Astrocyte (in vitro differentiated cells and primary cell): ENCODE data around the gene GPC5. TPM values are rescaled to one million over a fixed set of nuclear protein-coding genes. Genes with fewer than 3 reads are reported as not detected.

Experiments
- DNase-seq: peaks from one replicate; pipeline ENCODE4 v3.0.0-alpha.2; 2010; ENCODE audit warnings: low read depth
- FAIRE-seq: peaks from 2 replicates; lab custom pipeline; 2011; peaks lifted over from hg19 to GRCh38; lab: Jason Lieb, UNC
- H2AFZ ChIP-seq: 2 replicates; pipeline ENCODE4 v1.6.0; 2012; ENCODE audit warnings: low read depth, low read length, inconsistent platforms
- H3K27ac ChIP-seq: 2 replicates; pipeline ENCODE4 v1.5.1; 2011; ENCODE audit warnings: low read depth, low read length, inconsistent platforms
- H3K27me3 ChIP-seq: 2 replicates; pipeline ENCODE4 v1.6.0; 2011; ENCODE audit warnings: low read length, inconsistent platforms; ENCODE audit not compliant: insufficient read depth
- H3K36me3 ChIP-seq: 2 replicates; pipeline ENCODE4 v1.5.1; 2011; ENCODE audit warnings: low read length, inconsistent platforms; ENCODE audit not compliant: insufficient read depth
- H3K4me1 ChIP-seq: 2 replicates; pipeline ENCODE4 v1.5.1; 2011; ENCODE audit warnings: low read length, inconsistent platforms; ENCODE audit not compliant: insufficient read depth
- H3K4me2 ChIP-seq: 2 replicates; pipeline ENCODE4 v1.6.0; 2012; ENCODE audit warnings: low read length, inconsistent platforms
- H3K4me3 ChIP-seq: 2 replicates; pipeline ENCODE4 v1.5.1; 2011; ENCODE audit warnings: low read depth, mild to moderate bottlenecking, low read length, inconsistent platforms; ENCODE audit not compliant: insufficient read depth
- H3K79me2 ChIP-seq: 2 replicates; pipeline ENCODE4 v1.6.0; 2012; ENCODE audit warnings: mild to moderate bottlenecking, low read length, inconsistent platforms; ENCODE audit not compliant: insufficient read depth
- H3K9ac ChIP-seq: 2 replicates; pipeline ENCODE4 v1.6.0; 2012; ENCODE audit warnings: mild to moderate bottlenecking, low read length, inconsistent platforms
- H3K9me3 ChIP-seq: 2 replicates; pipeline ENCODE4 v1.5.1; 2012; ENCODE audit warnings: low read depth, mild to moderate bottlenecking, low read length, inconsistent platforms; ENCODE audit not compliant: insufficient read depth
- H4K20me1 ChIP-seq: 2 replicates; pipeline ENCODE4 v1.6.0; 2012; ENCODE audit warnings: low read length, inconsistent platforms; ENCODE audit not compliant: insufficient read depth
- H3K27ac Mint-ChIP-seq: one replicate; pipeline ENCODE4 v1.8.0; 2021; ENCODE audit warnings: mild to moderate bottlenecking, mixed read lengths; ENCODE audit not compliant: unreplicated experiment
- H3K27me3 Mint-ChIP-seq: one replicate; pipeline ENCODE4 v1.8.0; 2021; ENCODE audit warnings: low read depth, mixed read lengths; ENCODE audit not compliant: unreplicated experiment
- H3K36me3 Mint-ChIP-seq: one replicate; pipeline ENCODE4 v1.8.0; 2021; ENCODE audit warnings: low read depth, mixed read lengths; ENCODE audit not compliant: unreplicated experiment
- H3K4me1 Mint-ChIP-seq: one replicate; pipeline ENCODE4 v1.8.0; 2021; ENCODE audit warnings: low read depth, mixed read lengths; ENCODE audit not compliant: unreplicated experiment
- H3K4me3 Mint-ChIP-seq: one replicate; pipeline ENCODE4 v1.8.0; 2021; ENCODE audit warnings: mild to moderate bottlenecking, moderate library complexity, mixed read lengths; ENCODE audit not compliant: unreplicated experiment
- H3K9me3 Mint-ChIP-seq: one replicate; pipeline ENCODE4 v1.8.0; 2021; ENCODE audit warnings: mild to moderate bottlenecking, mixed read lengths; ENCODE audit not compliant: unreplicated experiment
- CTCF ChIP-seq: IDR thresholded peaks from 2 replicates; pipeline ENCODE4 v1.5.1; 2011; ENCODE audit warnings: low read depth, mild to moderate bottlenecking, inconsistent platforms, low read length, moderate library complexity; ENCODE audit not compliant: insufficient read depth
- EZH2 ChIP-seq: IDR thresholded peaks from 2 replicates; pipeline ENCODE4 v1.6.1; 2012; ENCODE audit warnings: mild to moderate bottlenecking, low read length, inconsistent platforms; ENCODE audit not compliant: insufficient read depth
- total RNA-seq: library from RNA; stranded (reverse); gene quantifications from 2 replicates; pipeline ENCODE4 v1.2.1, GENCODE V29; 2021

GPC5 gene
- total RNA-seq, 1 donor from 2014 or later, result 1.1 TPM

DNA sequence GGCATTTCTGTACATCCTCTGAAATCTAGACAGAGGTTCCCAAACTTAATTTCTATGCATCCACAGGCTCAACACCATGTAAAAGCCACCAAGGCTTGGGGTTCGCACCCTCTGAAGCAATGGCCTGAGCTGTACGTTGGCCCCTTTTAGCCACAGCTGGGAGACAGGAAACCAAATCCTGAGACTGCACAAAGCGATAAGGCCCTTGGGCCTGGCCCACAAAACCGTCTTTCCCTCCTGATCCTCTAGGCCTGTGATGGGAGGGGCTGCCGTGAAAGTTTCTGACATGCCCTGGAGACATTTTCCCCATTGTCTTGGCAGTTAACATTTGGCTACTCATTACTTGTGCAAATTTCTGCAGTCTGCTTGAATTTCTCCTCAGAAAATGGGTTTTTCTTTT is 766.4 kb downstream of the GPC5 start:
- no peak for FAIRE-seq
- Histone ChIP-seq H4K20me1 (no peaks in the 10 kb centered on the region), H3K9me3 (no peaks in the 10 kb centered on the region), H2AFZ (no peak overlapping the region), H3K27ac (no peak overlapping the region), H3K9ac (no peak overlapping the region), H3K4me2 (no peak overlapping the region), H3K79me2 (no peaks in the 10 kb centered on the region), H3K4me3 (no peak overlapping the region), H3K36me3 (no peaks in the 10 kb centered on the region), H3K4me1 (no peaks in the 10 kb centered on the region), H3K27me3 (no peaks in the 10 kb centered on the region)
- no peak for DNase-seq
- Mint-ChIP-seq H3K4me1 (no peaks in the 10 kb centered on the region), H3K4me3 (no peak overlapping the region), H3K36me3 (no peaks in the 10 kb centered on the region), H3K27ac (no peak overlapping the region), H3K27me3 (no peaks in the 10 kb centered on the region), H3K9me3 (peaks cover 2% of the 10 kb centered on the region)
- TF ChIP-seq EZH2, result no peak
- no peak for TF ChIP-seq CTCF

GRCh38 chr13:92172191-92172590 is 773.8 kb downstream of the GPC5 start:
- Histone ChIP-seq H3K27ac (peak overlapping the region; percentile 7), H3K9me3 (no peaks in the 10 kb centered on the region), H3K79me2 (no peaks in the 10 kb centered on the region), H4K20me1 (no peaks in the 10 kb centered on the region), H3K36me3 (no peaks in the 10 kb centered on the region), H3K4me3 (no peak overlapping the region), H3K27me3 (no peaks in the 10 kb centered on the region), H3K4me1 (peaks cover 3% of the 10 kb centered on the region), H2AFZ (no peak overlapping the region), H3K9ac (no peak overlapping the region), H3K4me2 (peak overlapping the region; percentile 37)
- FAIRE-seq, result peak; percentile 32
- DNase-seq, result peak; percentile 49
- H3K4me1 Mint-ChIP-seq, result no peaks in the 10 kb centered on the region
- no peaks in the 10 kb centered on the region for H3K9me3 Mint-ChIP-seq
- no peaks in the 10 kb centered on the region for H3K36me3 Mint-ChIP-seq
- no peaks in the 10 kb centered on the region for H3K27me3 Mint-ChIP-seq
- no peak overlapping the region for H3K27ac Mint-ChIP-seq
- TF ChIP-seq EZH2 (no peak), CTCF (no peak)
- H3K4me3 Mint-ChIP-seq, result no peak overlapping the region

- Histone ChIP-seq H3K4me2 (no peak overlapping the region), H3K4me1 (peaks cover 3% of the 10 kb centered on the region), H4K20me1 (no peaks in the 10 kb centered on the region), H3K9me3 (no peaks in the 10 kb centered on the region), H3K9ac (no peak overlapping the region), H3K79me2 (no peaks in the 10 kb centered on the region), H3K27ac (no peak overlapping the region), H2AFZ (no peak overlapping the region), H3K27me3 (no peaks in the 10 kb centered on the region), H3K4me3 (no peak overlapping the region), H3K36me3 (no peaks in the 10 kb centered on the region)
- H3K4me3 Mint-ChIP-seq, result no peak overlapping the region
- DNase-seq, result no peak
- H3K27me3 Mint-ChIP-seq, result no peaks in the 10 kb centered on the region
- no peaks in the 10 kb centered on the region for H3K36me3 Mint-ChIP-seq
- no peak overlapping the region for H3K27ac Mint-ChIP-seq
- H3K9me3 Mint-ChIP-seq, result no peaks in the 10 kb centered on the region
- TF ChIP-seq CTCF, result no peak
- no peak for TF ChIP-seq EZH2
- no peak for FAIRE-seq
- no peaks in the 10 kb centered on the region for H3K4me1 Mint-ChIP-seq
Observed at GRCh38 chr13:92173254-92173653, 774.8 kb downstream of the GPC5 start.
